ENCODE data around the gene GRM5. TPM values are rescaled to one million over a fixed set of nuclear protein-coding genes. Genes with fewer than 3 reads are reported as not detected.
"Not testable (repeated sequence)": the region's sequence is repeated elsewhere in the genome, so short reads cannot be mapped to it uniquely, and the experiment has no call there.

The GRM5 gene
- total RNA-seq, 1 donor from 2014 or later, result 0.13 TPM

DNA sequence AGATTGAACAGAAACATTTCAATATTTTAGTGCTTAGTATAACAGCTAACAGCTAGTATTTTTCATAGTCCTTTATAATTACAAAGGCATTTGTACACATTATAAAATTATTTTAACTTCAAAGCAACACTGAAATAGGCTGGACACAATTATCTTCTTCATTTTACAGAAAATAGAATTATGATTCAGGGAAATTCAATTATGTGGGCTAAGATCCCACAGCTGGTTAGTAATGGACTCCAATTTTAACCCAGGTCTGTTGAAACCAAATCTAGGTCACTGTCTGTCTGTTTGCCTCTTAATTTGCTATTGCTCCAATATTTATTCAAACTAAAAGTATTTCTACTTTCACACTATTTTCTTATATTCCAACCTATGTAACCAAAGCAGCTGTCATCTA is 574.1 kb downstream of the GRM5 start:
- intact Hi-C loops (cut with DNase I), result no loop called here
- no peak for ATAC-seq (ENCODE audit: poor library complexity)
- no peak for DNase-seq

DNA sequence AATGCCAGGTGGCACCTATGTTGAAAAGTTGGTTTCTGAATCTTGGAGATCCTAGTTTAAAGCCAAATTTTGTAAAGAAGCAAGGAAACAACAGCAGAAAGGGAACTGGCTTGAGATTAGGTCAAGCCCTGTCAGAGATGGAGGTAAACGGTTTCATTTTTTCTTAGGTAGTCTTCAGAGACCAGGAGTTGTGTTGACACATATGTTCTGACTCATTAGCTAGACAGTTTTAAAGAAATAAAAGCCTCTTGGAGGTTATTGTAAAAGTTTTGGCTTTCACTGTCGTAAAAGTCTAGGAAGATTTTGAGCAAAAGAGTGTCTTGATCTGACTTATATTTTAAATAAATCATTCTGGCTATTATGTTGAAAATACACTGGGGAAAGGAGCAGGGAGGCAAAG is 576.8 kb downstream of the GRM5 start:
- no peak for DNase-seq
- no peak for ATAC-seq (ENCODE audit: poor library complexity)
- intact Hi-C loops (cut with DNase I), result no loop called here

DNA sequence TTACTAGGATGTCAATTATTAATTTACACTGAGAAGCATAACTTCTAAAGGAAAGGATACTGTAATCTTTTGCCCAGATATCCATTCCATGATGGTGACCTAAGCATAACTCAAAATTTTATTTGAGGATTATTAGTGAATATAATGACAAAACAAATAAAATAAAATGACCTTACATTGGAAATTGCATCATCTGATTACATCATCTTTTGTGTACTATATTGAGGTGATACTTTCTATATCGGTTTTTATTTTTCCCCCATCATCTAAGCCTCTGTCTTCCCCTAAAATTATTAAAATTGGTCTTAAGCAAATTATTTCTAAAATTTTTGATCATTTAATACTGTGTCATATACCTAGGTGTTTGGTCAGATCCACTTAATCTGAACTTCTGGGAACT is 578.1 kb downstream of the GRM5 start:
- ATAC-seq (ENCODE audit: poor library complexity) (no peak), DNase-seq (no peak)
- intact Hi-C loops (cut with DNase I), result no loop called here

DNA sequence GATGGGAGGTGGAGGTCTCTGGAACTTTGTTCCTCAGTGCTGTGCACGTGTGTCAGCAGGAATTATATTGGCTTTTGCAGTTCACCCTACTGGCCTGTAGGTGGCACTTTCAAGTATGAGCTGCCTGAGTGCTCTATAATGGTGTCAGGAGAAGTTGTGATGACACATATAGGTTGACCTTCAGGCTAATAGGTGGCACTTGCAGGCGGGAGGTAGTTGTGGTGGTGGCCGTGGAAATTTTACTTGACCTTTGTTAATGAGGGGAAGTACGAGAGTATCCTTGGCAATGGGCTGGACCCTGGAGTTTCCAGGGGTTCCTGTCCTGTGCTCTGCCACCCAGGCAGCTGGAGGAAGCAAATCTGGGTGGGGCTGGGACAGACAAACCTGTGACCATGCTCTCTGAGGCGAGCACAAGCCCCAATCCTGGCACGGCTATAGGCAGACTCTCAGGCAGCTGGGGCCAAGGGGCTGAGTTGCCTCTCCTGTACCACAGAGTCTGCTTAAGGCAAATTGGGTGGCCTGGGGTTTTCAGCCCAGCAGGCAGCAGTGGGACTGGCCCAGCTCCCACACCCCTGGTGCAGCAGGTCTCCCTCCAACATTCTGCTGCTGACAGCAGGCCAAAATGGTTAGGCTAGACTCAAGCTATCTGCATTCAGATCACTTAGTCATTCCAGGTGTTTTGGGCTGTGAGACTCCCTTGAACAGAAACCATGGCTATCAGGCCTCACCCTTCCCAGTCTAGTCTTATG is 580.7 kb downstream of the GRM5 start:
- intact Hi-C loops (cut with DNase I), result no loop called here
- ATAC-seq (ENCODE audit: poor library complexity) (peak; percentile 39), DNase-seq (no peak)

DNA sequence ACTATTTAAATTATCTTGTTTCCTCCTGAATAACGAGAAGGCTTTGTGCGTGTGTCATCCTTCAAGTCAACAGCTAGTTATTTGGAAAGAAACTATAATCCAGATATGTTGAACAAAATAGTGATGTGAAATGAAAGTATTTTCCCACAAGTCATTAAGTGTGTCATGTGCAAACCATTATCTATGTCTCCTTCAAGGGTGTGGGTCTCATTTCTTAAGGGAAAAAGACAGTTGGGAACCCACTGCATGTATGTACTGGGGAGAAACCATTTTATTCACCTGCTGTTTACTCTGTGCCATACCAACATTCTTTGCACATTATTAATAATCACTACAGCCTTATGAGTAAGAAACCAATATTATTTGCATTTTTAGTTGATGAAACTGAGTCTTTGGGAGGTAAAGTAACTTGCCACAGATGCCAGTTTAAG is 582.9 kb downstream of the GRM5 start:
- intact Hi-C loops (cut with DNase I), result no loop called here
- no peak for ATAC-seq (ENCODE audit: poor library complexity)
- no peak for DNase-seq

DNA sequence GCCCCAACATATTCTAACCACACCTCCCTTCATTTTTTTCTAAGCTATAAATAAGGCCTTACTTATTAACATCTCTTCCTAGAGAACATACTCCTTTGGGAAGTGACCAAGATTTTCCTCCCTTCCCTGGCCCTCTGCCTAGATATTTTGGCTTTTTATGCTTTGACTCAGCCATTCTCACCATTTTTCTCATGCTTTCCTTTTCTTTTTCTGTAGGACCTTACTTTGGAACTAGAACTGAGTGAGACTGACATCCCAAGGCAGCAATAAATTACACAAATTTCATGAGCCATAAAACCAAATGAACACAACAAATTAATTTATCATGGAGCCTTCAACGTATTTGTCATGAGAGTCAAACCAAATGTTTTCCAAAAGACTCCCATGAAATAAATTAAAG is 585.6 kb downstream of the GRM5 start:
- no peak for ATAC-seq (ENCODE audit: poor library complexity)
- DNase-seq, result no peak
- intact Hi-C loops (cut with DNase I), result no loop called here

GRCh38 chr11:88478136-88478815 is 587.5 kb downstream of the GRM5 start:
- intact Hi-C loops (cut with DNase I), result no loop called here
- DNase-seq (no peak), ATAC-seq (ENCODE audit: poor library complexity) (no peak)

GRCh38 chr11:88475991-88476418 is 589.8 kb downstream of the GRM5 start:
- DNase-seq (no peak), ATAC-seq (ENCODE audit: poor library complexity) (no peak)
- intact Hi-C loops (cut with DNase I), result no loop called here

DNA sequence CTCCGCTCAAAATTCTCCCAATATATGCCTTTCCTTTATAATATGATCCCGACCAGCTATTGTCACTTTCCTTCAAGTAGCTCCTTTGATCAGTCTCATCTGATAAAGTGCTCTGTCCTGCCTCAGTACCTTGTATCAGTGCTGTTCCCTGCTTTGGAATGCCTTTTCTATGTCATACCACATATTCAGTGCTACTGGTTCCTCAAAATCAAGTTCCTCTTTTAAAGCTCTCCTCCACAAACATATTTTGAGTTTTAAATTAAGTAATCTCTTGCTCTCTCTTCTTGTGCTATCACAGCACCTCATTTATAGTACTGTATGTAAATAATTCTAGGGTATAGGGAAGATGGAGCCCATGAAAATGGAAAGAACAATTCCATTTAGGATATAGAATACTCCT is 591.1 kb downstream of the GRM5 start:
- DNase-seq (no peak), ATAC-seq (ENCODE audit: poor library complexity) (no peak)
- intact Hi-C loops (cut with DNase I), result no loop called here

GRCh38 chr11:88469561-88470225 is 596.1 kb downstream of the GRM5 start:
- intact Hi-C loops (cut with DNase I), result no loop called here
- no peak for DNase-seq
- ATAC-seq (ENCODE audit: poor library complexity), result no peak

DNA sequence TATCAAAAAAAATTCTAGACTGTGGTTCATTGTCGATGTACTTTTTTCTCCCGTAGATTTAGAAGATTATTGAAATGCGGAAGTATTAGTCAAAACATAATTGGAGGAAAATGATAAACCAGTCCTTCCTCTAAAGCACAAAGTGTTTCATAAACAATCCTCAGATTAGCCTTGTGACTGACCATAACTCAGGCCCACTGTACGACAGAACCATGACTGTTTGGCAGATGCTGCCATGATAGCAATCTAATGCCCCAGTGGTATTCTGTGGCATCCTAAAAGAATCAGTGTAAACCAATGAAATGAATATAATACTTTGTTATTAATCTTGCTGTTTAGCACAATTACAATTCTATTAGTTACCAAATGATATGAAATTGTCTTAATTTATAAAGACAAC is 601.3 kb downstream of the GRM5 start:
- no peak for DNase-seq
- intact Hi-C loops (cut with DNase I), result no loop called here
- ATAC-seq (ENCODE audit: poor library complexity), result no peak

GRCh38 chr11:88463301-88463700 is 602.5 kb downstream of the GRM5 start:
- DNase-seq; intact Hi-C loops (cut with DNase I); ATAC-seq (ENCODE audit: poor library complexity): not testable (repeated sequence)

DNA sequence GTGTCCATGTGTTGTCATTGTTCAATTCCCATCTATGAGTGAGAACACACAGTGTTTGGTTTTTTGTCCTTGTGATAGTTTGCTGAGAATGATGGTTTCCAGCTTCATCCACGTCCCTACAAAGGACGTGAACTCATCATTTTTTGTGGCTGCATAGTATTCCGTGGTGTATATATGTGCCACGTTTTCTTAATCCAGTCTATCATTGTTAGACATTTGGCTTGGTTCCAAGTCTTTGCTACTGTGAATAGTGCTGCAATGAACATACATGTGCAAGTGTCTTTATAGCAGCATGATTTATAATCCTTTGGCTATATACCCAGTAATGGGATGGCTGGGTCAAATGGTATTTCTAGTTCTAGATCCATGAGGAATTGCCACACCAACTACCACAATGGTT is 607.7 kb downstream of the GRM5 start:
- intact Hi-C loops (cut with DNase I); ATAC-seq (ENCODE audit: poor library complexity); DNase-seq: not testable (repeated sequence)

DNA sequence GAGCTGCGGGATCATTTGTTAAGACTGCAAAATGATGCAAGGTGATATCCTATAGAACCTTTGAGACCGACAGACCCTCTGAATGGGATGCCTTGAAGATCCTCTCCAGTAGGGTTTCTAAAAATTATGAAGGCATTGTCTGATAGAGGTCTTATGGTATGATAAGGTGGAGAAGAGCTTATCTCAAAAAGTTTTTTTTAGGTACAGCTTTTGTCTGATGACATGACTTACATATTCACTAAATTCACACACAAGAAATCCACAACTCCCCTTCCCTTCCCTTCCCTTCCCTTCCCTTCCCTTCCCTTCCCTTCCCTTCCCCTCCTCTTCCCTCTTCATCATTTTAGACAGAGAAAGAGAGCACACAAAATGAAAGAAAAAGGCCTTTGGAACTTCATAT is 609.8 kb downstream of the GRM5 start:
- intact Hi-C loops (cut with DNase I), result no loop called here
- ATAC-seq (ENCODE audit: poor library complexity), result no peak

GRCh38 chr11:88454881-88455280 is 610.9 kb downstream of the GRM5 start:
- intact Hi-C loops (cut with DNase I), result no loop called here
- DNase-seq, result no peak
- ATAC-seq (ENCODE audit: poor library complexity), result no peak

More for the DNA sequence above, 609.8 kb downstream of the GRM5 start:
- no peak for DNase-seq

Other genes with a start within 250 kb of the GRM5 start
- not detected for gene TYR, start 111.9 kb upstream of the GRM5 start, total RNA-seq

Data from Right ventricle myocardium superior (tissue), 1 donor.